H1 (cell line): ENCODE results near the gene HSD17B10. TPM values are rescaled to one million over a fixed set of nuclear protein-coding genes. Genes with fewer than 3 reads are reported as not detected.
A peak's percentile ranks its signal among the peaks of the same experiment; 100 is the strongest.

Source experiments
- CTCF ChIA-PET: fragments of 300-600 bp; sonication (Branson Sonifier 250); formaldehyde crosslinking; loops from one replicate; lab custom pipeline; 2021; ENCODE audit not compliant: partially characterized antibody; lab: Charles Lee
- POLR2A ChIA-PET: fragments of 300-600 bp; sonication (Branson Sonifier 250); formaldehyde crosslinking; loops from one replicate; lab custom pipeline; 2021; ENCODE audit warnings: inconsistent platforms; ENCODE audit not compliant: partially characterized antibody; lab: Charles Lee
- DNase-seq, 2 experiments: peaks; one replicate each; pipeline versions ENCODE4 v3.0.0 to v3.0.0-alpha.2; 2010 to 2022; ENCODE audit warnings: low spot score in 2 of 2, low read depth in 1 of 2, mixed read lengths in 1 of 2
- FAIRE-seq: peaks from 2 replicates; lab custom pipeline; 2011; peaks lifted over from hg19 to GRCh38; lab: Jason Lieb, UNC
- H2AFZ ChIP-seq: 2 replicates; pipeline ENCODE4 v1.8.1; 2012; ENCODE audit warnings: low read length, inconsistent platforms
- H2AK5ac ChIP-seq: 2 replicates; pipeline ENCODE4 v1.6.1; 2013; ENCODE audit warnings: low read depth, low read length
- H2BK120ac ChIP-seq: replicated peaks from 2 replicates; pipeline ENCODE3; 2013; ENCODE audit warnings: low read depth, low read length, inconsistent platforms
- H2BK12ac ChIP-seq: 2 replicates; pipeline ENCODE4 v1.6.1; 2013; ENCODE audit warnings: low read depth, low read length
- H2BK15ac ChIP-seq: 2 replicates; pipeline ENCODE4 v1.6.1; 2013; ENCODE audit warnings: low read length
- H2BK20ac ChIP-seq: 2 replicates; pipeline ENCODE4 v1.6.1; 2013; ENCODE audit warnings: low read length
- H2BK5ac ChIP-seq: 2 replicates; pipeline ENCODE4 v1.6.1; 2013; ENCODE audit warnings: low read depth, low read length
- H3K14ac ChIP-seq: 2 replicates; pipeline ENCODE4 v1.6.1; 2013; ENCODE audit warnings: inconsistent platforms; ENCODE audit not compliant: insufficient read length
- H3K18ac ChIP-seq: 2 replicates; pipeline ENCODE4 v1.6.1; 2013; ENCODE audit warnings: low read length; ENCODE audit errors: extremely low read depth
- H3K23ac ChIP-seq: 2 replicates; pipeline ENCODE4 v1.6.1; 2013; ENCODE audit warnings: inconsistent platforms; ENCODE audit not compliant: insufficient read length
- H3K23me2 ChIP-seq: 2 replicates; pipeline ENCODE4 v1.6.1; 2013; ENCODE audit warnings: low read depth, low read length
- H3K27ac ChIP-seq: 2 replicates; pipeline ENCODE4 v1.6.1; 2011; ENCODE audit warnings: low read depth, low read length, inconsistent platforms
- H3K27me3 ChIP-seq, 4 experiments: replicated peaks in 1 of 4; 1 replicate in 1 of 4; 2 replicates in 3 of 4; pipeline versions ENCODE4 v1.6.1 to v1.8.1; 2011 to 2013; ENCODE audit warnings: low read length in 3 of 4, mild to moderate bottlenecking in 3 of 4, inconsistent platforms in 2 of 4, mixed read lengths in 2 of 4, moderate library complexity in 1 of 4; ENCODE audit not compliant: control insufficient read depth in 3 of 4, insufficient read depth in 3 of 4; ENCODE audit errors: extremely low read depth in 1 of 4
- H3K36me3 ChIP-seq, 4 experiments: 2 replicates each; pipeline versions ENCODE4 v1.6.1 to v1.8.1; 2011 to 2013; ENCODE audit warnings: mild to moderate bottlenecking in 4 of 4, low read length in 3 of 4, moderate library complexity in 2 of 4, control low read depth in 1 of 4, inconsistent platforms in 1 of 4; ENCODE audit not compliant: insufficient read depth in 4 of 4, control insufficient read depth in 2 of 4
- H3K4ac ChIP-seq: replicated peaks from 2 replicates; pipeline ENCODE3; 2013; ENCODE audit warnings: low read length, low read depth, mixed read lengths, inconsistent platforms; ENCODE audit not compliant: insufficient read length
- H3K4me1 ChIP-seq, 4 experiments: replicated peaks in 1 of 4; 1 replicate in 1 of 4; 2 replicates in 3 of 4; pipeline versions ENCODE4 v1.6.1 to v1.8.1; 2011 to 2013; ENCODE audit warnings: low read length in 3 of 4, inconsistent platforms in 2 of 4, mixed read lengths in 1 of 4; ENCODE audit not compliant: insufficient read depth in 4 of 4, control insufficient read depth in 3 of 4
- H3K4me2 ChIP-seq, 2 experiments: 2 replicates each; pipeline versions ENCODE4 v1.6.1 to v1.8.1; 2011 to 2013; ENCODE audit warnings: low read depth in 2 of 2, low read length in 2 of 2, control low read depth in 1 of 2, inconsistent platforms in 1 of 2, mild to moderate bottlenecking in 1 of 2; ENCODE audit not compliant: insufficient read depth in 1 of 2
- H3K4me3 ChIP-seq, 4 experiments: fragments of 200-600, 300-600 bp in 1 of 4; sonication (generic), shearing (Covaris generic), sonication (Bioruptor Twin) in 1 of 4; 2 replicates each; pipeline versions ENCODE4 v1.5.1 to v1.8.1; 2011 to 2016; ENCODE audit warnings: low read length in 4 of 4, low read depth in 3 of 4, control low read depth in 2 of 4, inconsistent platforms in 2 of 4, mild to moderate bottlenecking in 2 of 4, mixed read lengths in 1 of 4, moderate library complexity in 1 of 4; ENCODE audit not compliant: insufficient read depth in 2 of 4; ENCODE audit errors: extremely low read depth in 1 of 4
- H3K56ac ChIP-seq: replicated peaks from 2 replicates; pipeline ENCODE3; 2013; ENCODE audit warnings: low read depth, mild to moderate bottlenecking, mixed read lengths, low read length, inconsistent platforms; ENCODE audit not compliant: insufficient read length
- H3K79me1 ChIP-seq: 2 replicates; pipeline ENCODE4 v1.6.1; 2013; ENCODE audit warnings: low read depth, low read length, control low read depth
- H3K79me2 ChIP-seq, 2 experiments: 2 replicates each; pipeline versions ENCODE4 v1.6.1 to v1.8.1; 2012 to 2013; ENCODE audit warnings: low read length in 2 of 2, mild to moderate bottlenecking in 2 of 2, inconsistent platforms in 1 of 2; ENCODE audit not compliant: insufficient read depth in 2 of 2, control insufficient read depth in 1 of 2
- H3K9ac ChIP-seq, 4 experiments: replicated peaks in 1 of 4; 1 replicate in 1 of 4; 2 replicates in 3 of 4; pipeline versions ENCODE4 v1.6.1 to v1.8.1; 2011 to 2013; ENCODE audit warnings: low read depth in 3 of 4, low read length in 3 of 4, control low read depth in 2 of 4, mild to moderate bottlenecking in 2 of 4, moderate library complexity in 2 of 4, inconsistent platforms in 1 of 4; ENCODE audit errors: extremely low read depth in 1 of 4
- H3K9me3 ChIP-seq, 2 experiments: 2 replicates each; pipeline versions ENCODE4 v1.6.1 to v1.8.1; 2012 to 2013; ENCODE audit warnings: mild to moderate bottlenecking in 2 of 2, moderate library complexity in 2 of 2, control low read depth in 1 of 2, inconsistent platforms in 1 of 2, low read depth in 1 of 2, low read length in 1 of 2, mixed read lengths in 1 of 2; ENCODE audit not compliant: insufficient read depth in 2 of 2
- H4K20me1 ChIP-seq, 2 experiments: replicated peaks in 1 of 2; 2 replicates each; pipeline versions ENCODE3 to v1.8.1; 2011 to 2013; ENCODE audit warnings: inconsistent platforms in 2 of 2, low read length in 2 of 2, mild to moderate bottlenecking in 1 of 2; ENCODE audit not compliant: insufficient read depth in 2 of 2, control insufficient read depth in 1 of 2
- H4K5ac ChIP-seq: 2 replicates; pipeline ENCODE4 v1.6.1; 2013; ENCODE audit warnings: low read length, low read depth, mixed read lengths, inconsistent platforms; ENCODE audit not compliant: insufficient read length
- H4K8ac ChIP-seq: 2 replicates; pipeline ENCODE4 v1.8.0; 2013; ENCODE audit warnings: mild to moderate bottlenecking, moderate library complexity, low read length, inconsistent platforms; ENCODE audit not compliant: insufficient read depth; ENCODE audit errors: extremely low read depth
- H4K91ac ChIP-seq: replicated peaks from 2 replicates; pipeline ENCODE3; 2013; ENCODE audit warnings: low read length, mixed read lengths, inconsistent platforms; ENCODE audit not compliant: insufficient read length
- CHD2 ChIP-seq: IDR thresholded peaks from 2 replicates; pipeline ENCODE4 v1.6.1; 2012; ENCODE audit warnings: low read length, improper control_type of control experiment
- EZH2 ChIP-seq: fragments of 200-600 bp; sonication (generic); IDR thresholded peaks from 2 replicates; pipeline ENCODE4 v1.7.1; 2012; ENCODE audit warnings: low read depth, mild to moderate bottlenecking, moderate library complexity, low read length, inconsistent platforms; ENCODE audit not compliant: severe bottlenecking
- HDAC6 ChIP-seq: IDR thresholded peaks from one replicate; pipeline ENCODE4 v1.7.1; 2012; ENCODE audit warnings: low read depth, mild to moderate bottlenecking, inconsistent platforms, low read length, moderate library complexity
- MAFK ChIP-seq: IDR thresholded peaks from 2 replicates; pipeline ENCODE4 v1.6.1; 2012; ENCODE audit warnings: low read depth, mild to moderate bottlenecking, improper control_type of control experiment, low read length
- NRF1 ChIP-seq: IDR thresholded peaks from 2 replicates; pipeline ENCODE4 v1.6.1; 2011; ENCODE audit warnings: mild to moderate bottlenecking, low read depth, low read length, improper control_type of control experiment
- PHF8 ChIP-seq: fragments of 200-600 bp; sonication (generic); conservative IDR thresholded peaks from 2 replicates; pipeline ENCODE4 v1.7.1; 2012; ENCODE audit warnings: low read depth, mild to moderate bottlenecking, inconsistent platforms, low read length, moderate library complexity
- RXRA ChIP-seq: IDR thresholded peaks from 2 replicates; pipeline ENCODE4 v1.6.1; 2011; ENCODE audit warnings: low read depth, mild to moderate bottlenecking, low read length, moderate library complexity; ENCODE audit not compliant: insufficient read depth
- SAP30 ChIP-seq: fragments of 300-600 bp; sonication (generic); IDR thresholded peaks from 2 replicates; pipeline ENCODE4 v1.7.1; 2012; ENCODE audit warnings: low read length, moderate library complexity, mild to moderate bottlenecking, inconsistent platforms; ENCODE audit not compliant: insufficient read depth, insufficient replicate concordance
- SIN3A ChIP-seq, 2 experiments: IDR thresholded peaks in 1 of 2; conservative IDR thresholded peaks in 1 of 2; 2 replicates each; pipeline ENCODE4 v1.6.1; 2011 to 2012; ENCODE audit warnings: low read length in 2 of 2, improper control_type of control experiment in 1 of 2, low read depth in 1 of 2, mild to moderate bottlenecking in 1 of 2
- SP1 ChIP-seq: IDR thresholded peaks from 2 replicates; pipeline ENCODE4 v1.6.1; 2011; ENCODE audit warnings: low read depth, low read length
- SUZ12 ChIP-seq: fragments of 200-600 bp; sonication (generic); IDR thresholded peaks from 2 replicates; pipeline ENCODE4 v1.6.1; 2012; ENCODE audit warnings: mild to moderate bottlenecking, inconsistent platforms, low read length, moderate library complexity, mixed read lengths
- WGBS, 2 experiments: shearing (Covaris generic) in 1 of 2; methylation state at CpG; one replicate each; pipeline versions ENCODE4 v1.1.6 to v1.1.7; 2013 to 2015; ENCODE audit warnings: low lambda C conversion rate in 2 of 2, mixed read lengths in 2 of 2, inconsistent platforms in 1 of 2, low coverage in 1 of 2, missing lambda C conversion rate in 1 of 2; ENCODE audit not compliant: insufficient replicate concordance in 2 of 2, insufficient coverage in 1 of 2, insufficient read length in 1 of 2; ENCODE audit errors: extremely low coverage in 1 of 2, missing lambda C conversion rate in 1 of 2; 5-methylcytosine and 5-hydroxymethylcytosine counted together
- polyA plus RNA-seq, 7 experiments: library from polyadenylated mRNA; depleted of rRNA in 3 of 7; stranded (reverse) in 5 of 7; unstranded in 2 of 7; fragments of >200 nt in 5 of 7; fragments of 200-250 nt in 2 of 7; gene quantifications; 1 replicate in 5 of 7; 2 replicates in 1 of 7; 4 replicates in 1 of 7; pipeline versions ENCODE4 v1.2.1 to v1.2.3, GENCODE V29; 2011 to 2013; ENCODE audit warnings: missing spikeins in 2 of 7, mixed read lengths in 2 of 7
- total RNA-seq: library from RNA; stranded (reverse); fragmentation: NEBNext Ultra II Directional; extraction: Animal tissue kit (Norgen Biotek cat#: 25700); gene quantifications from 2 replicates; pipeline ENCODE4 v1.2.1, GENCODE V29; 2021

Gene HSD17B10
- total and polyA plus RNA-seq, 2 of the 8 experiments (the other 6 are each of a cell fraction or from before 2014, with no cell fraction given), result 114 to 236 TPM

GRCh38 chrX:53422086-53422860 lies 11.9 kb downstream of the HSD17B10 start, which contains the start of gene SMC1A:
SMC1A (minus strand) TSS chrX:53422654; CDS start chrX:53422600, 54 bp downstream.
- ChIA-PET POLR2A (interaction anchor here (0.5 to 2.8 kb wide), 23 partner anchors 9 to 261 kb away, joined by 3 to 33 read pairs (median 4); partner anchors contain the start of genes HSD17B10 and KDM5C), CTCF (interaction anchor here (0.9 to 1.4 kb wide), 6 partner anchors 9 to 104 kb away, joined by 3 read pairs; partner anchors contain the start of gene HSD17B10)
- Histone ChIP-seq H3K9me3 (no peaks in the 10 kb centered on the region), H3K4ac (no peak within 1 kb of the TSS), H3K79me2 (peaks cover 14 to 45% of the 10 kb centered on the region in 2 experiments), H3K18ac (no peak within 1 kb of the TSS; the same call in 1 of the 2 replicates), H3K27me3 (no peaks in the 10 kb centered on the region), H2BK5ac (peak within 1 kb of the TSS; percentile 60; the same call in 1 of the 2 replicates), H2BK12ac (0 out of 2 replicates have a peak within 1 kb of the TSS, but pooled peaks have one; percentile 39), H3K79me1 (no peaks in the 10 kb centered on the region; the same call in 1 of the 2 replicates), H3K23me2 (peaks cover 10% of the 10 kb centered on the region; the same call in 1 of the 2 replicates), H4K20me1 (peaks cover 4 to 5% of the 10 kb centered on the region in 2 experiments), H3K4me2 (peak within 1 kb of the TSS; percentile 85 to 94), H3K27ac (peak within 1 kb of the TSS; percentile 97), H3K4me3 (peak within 1 kb of the TSS; percentile 74 to 79 (median 78)), H2BK120ac (no peak within 1 kb of the TSS), H2BK20ac (no peak within 1 kb of the TSS), H4K5ac (peak within 1 kb of the TSS; percentile 83), H2AK5ac (no peak within 1 kb of the TSS), H3K36me3 (no peaks in the 10 kb centered on the region), H4K8ac (peak within 1 kb of the TSS; percentile 93), H3K56ac (peak within 1 kb of the TSS; percentile 16), H3K23ac (no peak within 1 kb of the TSS), H2AFZ (0 out of 2 replicates have a peak within 1 kb of the TSS, but pooled peaks have one; percentile 41), H4K91ac (no peak within 1 kb of the TSS), H3K4me1 (peaks cover 0 to 8% (median 4%) of the 10 kb centered on the region in 4 experiments; a peak in 5 of 7 replicates), H3K14ac (no peak within 1 kb of the TSS), H3K9ac (peak within 1 kb of the TSS; percentile 95 to 97 (median 96)), H2BK15ac (no peak within 1 kb of the TSS)
- WGBS, 2 experiments, result 2% methylated on average over 24 of the region's 75 CpGs; no CpG with 5 or more reads in 1 of the 2 experiments
- DNase-seq, result peak; percentile 91 to 92
- FAIRE-seq, result no peak
- TF ChIP-seq PHF8, result peak; percentile 77
- TF ChIP-seq MAFK, result no peak
- TF ChIP-seq EZH2, result no peak
- no peak for TF ChIP-seq HDAC6
- TF ChIP-seq SAP30, result no peak
- no peak for TF ChIP-seq RXRA
- TF ChIP-seq NRF1, result no peak
- TF ChIP-seq SUZ12, result no peak
- peak; percentile 91 for TF ChIP-seq CHD2
- TF ChIP-seq SP1, result no peak
- TF ChIP-seq SIN3A (conservative IDR thresholded peaks at IDR 0.05 in 1 of 2, IDR thresholded peaks at IDR 0.05 in 1 of 2; ENCODE audit: low read depth in 1 of 2, low read length in 2 of 2), result peak in 1 of 2 experiments; percentile 43; a peak in 2 of 4 replicates
